GM23248 (cell line): ENCODE measurements around the gene TRAPPC11. TPM values are rescaled to one million over a fixed set of nuclear protein-coding genes. Genes with fewer than 3 reads are reported as not detected.

ENCODE experiments used
- DNase-seq: peaks from one replicate; pipeline ENCODE4 v3.0.0-alpha.2; 2015
- H2AFZ ChIP-seq: fragments of 200-600 bp; sonication (generic); 2 replicates; pipeline ENCODE4 v1.6.1; 2016; ENCODE audit warnings: antibody characterized with exemption
- H3F3A ChIP-seq: fragments of 200-600 bp; sonication (generic); 2 replicates; pipeline ENCODE4 v1.6.1; 2016; ENCODE audit warnings: mild to moderate bottlenecking, antibody characterized with exemption, mixed run types; ENCODE audit not compliant: insufficient read depth
- H3K27ac ChIP-seq: fragments of 200-600 bp; sonication (generic); 2 replicates; pipeline ENCODE4 v1.5.1; 2016; ENCODE audit warnings: mild to moderate bottlenecking
- H3K27me3 ChIP-seq: fragments of 200-600 bp; sonication (generic); replicated peaks from 2 replicates; pipeline ENCODE4 v1.6.1; 2016; ENCODE audit warnings: mild to moderate bottlenecking; ENCODE audit not compliant: insufficient read depth
- H3K36me3 ChIP-seq: fragments of 200-600 bp; sonication (generic); 2 replicates; pipeline ENCODE4 v1.6.1; 2016; ENCODE audit warnings: low read depth, mild to moderate bottlenecking
- H3K4me1 ChIP-seq: fragments of 200-600 bp; sonication (generic); 2 replicates; pipeline ENCODE4 v1.6.1; 2016; ENCODE audit warnings: mild to moderate bottlenecking; ENCODE audit not compliant: insufficient read depth
- H3K4me2 ChIP-seq: fragments of 200-600 bp; sonication (generic); one replicate; pipeline ENCODE4 v1.6.1; 2016; ENCODE audit warnings: mild to moderate bottlenecking; ENCODE audit not compliant: unreplicated experiment
- H3K4me3 ChIP-seq: fragments of 200-600 bp; sonication (generic); 2 replicates; pipeline ENCODE4 v1.5.1; 2016; ENCODE audit warnings: mild to moderate bottlenecking
- H3K79me2 ChIP-seq: fragments of 200-600 bp; sonication (generic); 2 replicates; pipeline ENCODE4 v1.6.1; 2016; ENCODE audit warnings: mild to moderate bottlenecking; ENCODE audit not compliant: insufficient read depth
- H3K9ac ChIP-seq: fragments of 200-600 bp; sonication (generic); 2 replicates; pipeline ENCODE4 v1.6.1; 2016; ENCODE audit warnings: mild to moderate bottlenecking
- H3K9me2 ChIP-seq: fragments of 200-600 bp; sonication (generic); 2 replicates; pipeline ENCODE4 v1.6.1; 2016; ENCODE audit warnings: mixed run types, mild to moderate bottlenecking, moderate library complexity; ENCODE audit not compliant: insufficient read depth
- H3K9me3 ChIP-seq: fragments of 200-600 bp; sonication (generic); one replicate; pipeline ENCODE4 v1.6.1; 2017; ENCODE audit warnings: low read depth
- H4K20me1 ChIP-seq: fragments of 200-600 bp; sonication (generic); 2 replicates; pipeline ENCODE4 v1.6.0; 2016; ENCODE audit not compliant: insufficient read depth
- EZH2 ChIP-seq: fragments of 200-600 bp; sonication (generic); IDR thresholded peaks from 2 replicates; pipeline ENCODE4 v1.6.1; 2018; ENCODE audit warnings: antibody characterized with exemption, mild to moderate bottlenecking; ENCODE audit not compliant: insufficient read depth, poor library complexity, severe bottlenecking
- EZH2phosphoT487 ChIP-seq: fragments of 200-600 bp; sonication (generic); IDR thresholded peaks from 2 replicates; pipeline ENCODE4 v1.6.1; 2018; ENCODE audit warnings: antibody characterized with exemption, moderate library complexity, mild to moderate bottlenecking, low read depth; ENCODE audit not compliant: insufficient read depth
- WGBS, 2 experiments: methylation state at CpG; one replicate each; pipeline ENCODE4 v1.1.6; 2015 to 2017; ENCODE audit warnings: low lambda C conversion rate in 2 of 2, low coverage in 1 of 2; ENCODE audit errors: missing lambda C conversion rate in 2 of 2; 5-methylcytosine and 5-hydroxymethylcytosine counted together
- in situ Hi-C: fragments of 300-500 bp; cut with MboI; formaldehyde crosslinking; loops from 2 replicates; pipeline ENCODE4 v1.15.0; 2020
- polyA plus RNA-seq: library from polyadenylated mRNA; unstranded; fragments of >200 nt; fragmentation: Nextera tagmentation; extraction: Ambion mirVana; gene quantifications from 2 replicates; pipeline ENCODE4 v1.2.1, GENCODE V29; 2016
- total RNA-seq: library from RNA; depleted of rRNA; stranded (reverse); fragments of >200 nt; shearing (Covaris generic); gene quantifications from 2 replicates; pipeline ENCODE4 v1.2.3, GENCODE V29; 2014

Gene TRAPPC11
- total and polyA plus RNA-seq, 2 experiments from 2014 or later: 17.2 to 33.9 TPM

- H3K27ac ChIP-seq: peak overlapping the region; percentile 57
- 0 out of 2 replicates have a peak, but pooled peaks cover 8% of the 10 kb centered on the region for H3K36me3 ChIP-seq
- peak overlapping the region; percentile 30; the same call in 1 of the 2 replicates for H2AFZ ChIP-seq
- no peak overlapping the region for H3K9ac ChIP-seq
- H3K9me2 ChIP-seq: no peaks in the 10 kb centered on the region
- no peaks in the 10 kb centered on the region for H3K27me3 ChIP-seq
- in situ Hi-C loops: no loop called here
- H3K4me2 ChIP-seq: peak overlapping the region; percentile 13
- H4K20me1 ChIP-seq: no peaks in the 10 kb centered on the region
- H3K4me1 ChIP-seq: peaks cover 31% of the 10 kb centered on the region
- peak; percentile 41 for DNase-seq
- no peak for TF ChIP-seq EZH2
- no peak for TF ChIP-seq EZH2phosphoT487
- H3F3A ChIP-seq: peaks cover 4% of the 10 kb centered on the region; the same call in 1 of the 2 replicates
- H3K4me3 ChIP-seq: no peak overlapping the region
- H3K79me2 ChIP-seq: no peaks in the 10 kb centered on the region
- no peaks in the 10 kb centered on the region for H3K9me3 ChIP-seq
- 60% methylated on average over 3 of the region's 3 CpGs for WGBS, 2 experiments
These were observed 19.8 kb upstream of the TRAPPC11 start for GRCh38 chr4:183639291-183639690.

GRCh38 chr4:183645326-183645725, 13.8 kb upstream of the TRAPPC11 start:
- WGBS, 2 experiments: 80 to 81% methylated on average over 7 of the region's 7 CpGs
- H3K36me3 ChIP-seq: peaks cover 58% of the 10 kb centered on the region

GRCh38 chr4:183657564-183657963, 1.5 kb upstream of the TRAPPC11 start:
- DNase-seq: peak; percentile 42
- H3K9me3 ChIP-seq: no peaks in the 10 kb centered on the region
- H2AFZ ChIP-seq: peak overlapping the region; percentile 90
- in situ Hi-C loops: no loop called here
- peaks cover 18% of the 10 kb centered on the region; the same call in 1 of the 2 replicates for H3K4me1 ChIP-seq
- H3K9me2 ChIP-seq: no peaks in the 10 kb centered on the region
- H3F3A ChIP-seq: peaks cover 12% of the 10 kb centered on the region; the same call in 1 of the 2 replicates
- H3K27ac ChIP-seq: peak overlapping the region; percentile 88
- H3K9ac ChIP-seq: peak overlapping the region; percentile 97
- no peaks in the 10 kb centered on the region for H3K27me3 ChIP-seq
- H3K4me2 ChIP-seq: peak overlapping the region; percentile 96
- H3K79me2 ChIP-seq: peaks cover 77% of the 10 kb centered on the region
- H4K20me1 ChIP-seq: no peaks in the 10 kb centered on the region
- 44 to 60% methylated on average over 3 of the region's 3 CpGs for WGBS, 2 experiments
- peak overlapping the region; percentile 85 for H3K4me3 ChIP-seq
- TF ChIP-seq EZH2phosphoT487 (no peak), EZH2 (no peak)
- H3K36me3 ChIP-seq: peaks cover 6% of the 10 kb centered on the region; the same call in 1 of the 2 replicates

More at GRCh38 chr4:183645326-183645725, 13.8 kb upstream of the TRAPPC11 start:
- no peak overlapping the region for H3K27ac ChIP-seq
- H3K79me2 ChIP-seq: no peaks in the 10 kb centered on the region
- no peaks in the 10 kb centered on the region for H3F3A ChIP-seq
- DNase-seq: no peak
- H3K4me3 ChIP-seq: no peak overlapping the region
- H3K4me2 ChIP-seq: no peak overlapping the region
- TF ChIP-seq EZH2 (no peak), EZH2phosphoT487 (no peak)
- H3K9me3 ChIP-seq: no peaks in the 10 kb centered on the region
- no peak overlapping the region for H2AFZ ChIP-seq
- in situ Hi-C loops: no loop called here
- H3K4me1 ChIP-seq: no peaks in the 10 kb centered on the region
- no peaks in the 10 kb centered on the region for H4K20me1 ChIP-seq
- no peaks in the 10 kb centered on the region for H3K27me3 ChIP-seq
- H3K9me2 ChIP-seq: no peaks in the 10 kb centered on the region
- H3K9ac ChIP-seq: no peak overlapping the region

GRCh38 chr4:183658362-183659028, 598 bp upstream of the TRAPPC11 start:
- TF ChIP-seq EZH2phosphoT487 (no peak), EZH2 (no peak)
- Histone ChIP-seq H2AFZ (peak overlapping the region; percentile 90), H3K9me3 (no peaks in the 10 kb centered on the region), H3K4me3 (peak overlapping the region; percentile 85), H3K27me3 (no peaks in the 10 kb centered on the region), H3K36me3 (peaks cover 4% of the 10 kb centered on the region; the same call in 1 of the 2 replicates), H3K4me2 (peak overlapping the region; percentile 96), H3K79me2 (peaks cover 84% of the 10 kb centered on the region), H3F3A (peaks cover 12% of the 10 kb centered on the region; the same call in 1 of the 2 replicates), H3K27ac (peak overlapping the region; percentile 88), H3K4me1 (peaks cover 18% of the 10 kb centered on the region; the same call in 1 of the 2 replicates), H3K9ac (peak overlapping the region; percentile 97), H4K20me1 (no peaks in the 10 kb centered on the region), H3K9me2 (no peaks in the 10 kb centered on the region)
- 1 to 2% methylated on average over 27 of the region's 39 CpGs for WGBS, 2 experiments
- peak; percentile 59 for DNase-seq
- in situ Hi-C loops: no loop called here
